HCT116 (cell line): ENCODE data around the gene ARL11. TPM values are rescaled to one million over a fixed set of nuclear protein-coding genes. Genes with fewer than 3 reads are reported as not detected.

Source experiments
- ATAC-seq: fragments of 200-7000 bp; cut with Tn5 transposase; 2 replicates; pipeline ENCODE4 v1.9.1; 2020; ENCODE audit warnings: mild to moderate bottlenecking, moderate library complexity
- BruUV-seq: library from RNA; stranded (reverse); fragments of 400-500 nt; replicated peaks from 2 replicates; lab custom pipeline; 2021; lab: Mats Ljungman, UMichigan
- CTCF ChIA-PET: fragments of 300-600 bp; sonication (Branson Sonifier 250); formaldehyde crosslinking; loops from one replicate; lab custom pipeline; 2021; ENCODE audit warnings: antibody characterized with exemption; lab: Charles Lee
- POLR2A ChIA-PET: fragments of 300-600, 350-600 bp; sonication (Branson Sonifier 250); formaldehyde crosslinking; loops from one replicate; lab custom pipeline; 2021; ENCODE audit warnings: antibody characterized with exemption; lab: Charles Lee
- RAD21 ChIA-PET, 2 experiments: fragments of 300-600 bp; sonication (Branson Sonifier 250); formaldehyde crosslinking; loops; one replicate each; lab custom pipeline; 2023; ENCODE audit warnings: low total read pairs in 2 of 2; ENCODE audit not compliant: uncharacterized antibody in 2 of 2, unreplicated experiment in 2 of 2, low non-redundant PET in 1 of 2; lab: Charles Lee
- DNase-seq: peaks from one replicate; pipeline ENCODE4 v3.0.0-alpha.2; 2010; ENCODE audit warnings: low read depth, low spot score
- H2AFZ ChIP-seq: fragments of 200-600 bp; shearing (Covaris generic), sonication (generic); 2 replicates; pipeline ENCODE4 v1.6.1; 2017; ENCODE audit warnings: low read depth, mixed run types, mixed read lengths, antibody characterized with exemption, low read length; ENCODE audit not compliant: poor library complexity, severe bottlenecking
- H3K27ac ChIP-seq: 2 replicates; pipeline ENCODE4 v1.5.1; 2012; ENCODE audit warnings: low read depth, low read length
- H3K27me3 ChIP-seq: fragments of 200-600 bp; sonication (generic); 2 replicates; pipeline ENCODE4 v1.6.1; 2016; ENCODE audit warnings: mixed run types, low read length, mixed read lengths; ENCODE audit not compliant: insufficient read depth
- H3K36me3 ChIP-seq, 2 experiments: fragments of 200-500 bp in 1 of 2; fragments of 200-600 bp in 1 of 2; sonication (Bioruptor generic) in 1 of 2; sonication (generic) in 1 of 2; 2 replicates each; pipeline versions ENCODE4 v1.5.1 to v1.6.1; 2014 to 2016; ENCODE audit warnings: low read length in 2 of 2, inconsistent platforms in 1 of 2, mixed read lengths in 1 of 2, mixed run types in 1 of 2; ENCODE audit not compliant: insufficient read depth in 2 of 2, control insufficient read depth in 1 of 2
- H3K4me1 ChIP-seq, 2 experiments: fragments of 200-600 bp in 1 of 2; sonication (generic) in 1 of 2; 2 replicates each; pipeline versions ENCODE4 v1.5.1 to v1.6.1; 2012 to 2017; ENCODE audit warnings: low read length in 2 of 2, inconsistent platforms in 1 of 2, mild to moderate bottlenecking in 1 of 2, mixed read lengths in 1 of 2, mixed run types in 1 of 2, moderate library complexity in 1 of 2; ENCODE audit not compliant: insufficient read depth in 2 of 2, control insufficient read depth in 1 of 2
- H3K4me2 ChIP-seq: fragments of 200-600 bp; sonication (generic); 2 replicates; pipeline ENCODE4 v1.6.1; 2017; ENCODE audit warnings: mixed run types, low read length, mixed read lengths
- H3K4me3 ChIP-seq, 2 experiments: fragments of 200-600 bp in 1 of 2; sonication (generic) in 1 of 2; replicated peaks in 1 of 2; 2 replicates each; pipeline ENCODE4 v1.5.1; 2011 to 2016; ENCODE audit warnings: low read length in 2 of 2, control low read depth in 1 of 2, low read depth in 1 of 2, mild to moderate bottlenecking in 1 of 2, mixed read lengths in 1 of 2, mixed run types in 1 of 2
- H3K79me2 ChIP-seq: fragments of 200-600 bp; sonication (generic); 2 replicates; pipeline ENCODE4 v1.6.1; 2017; ENCODE audit warnings: mild to moderate bottlenecking, mixed run types, low read length, moderate library complexity, mixed read lengths; ENCODE audit not compliant: insufficient read depth
- H3K9ac ChIP-seq: fragments of 200-600 bp; sonication (generic); 2 replicates; pipeline ENCODE4 v1.6.1; 2016; ENCODE audit warnings: low read length, mixed read lengths
- H3K9me2 ChIP-seq: fragments of 200-600 bp; sonication (generic), shearing (Covaris generic); 2 replicates; pipeline ENCODE4 v1.6.1; 2017; ENCODE audit warnings: mixed run types, mild to moderate bottlenecking, moderate library complexity; ENCODE audit not compliant: insufficient read depth
- H3K9me3 ChIP-seq, 2 experiments: fragments of 200-500 bp in 1 of 2; fragments of 200-600 bp in 1 of 2; sonication (Bioruptor generic) in 1 of 2; sonication (generic) in 1 of 2; 2 replicates each; pipeline ENCODE4 v1.6.1; 2014 to 2017; ENCODE audit warnings: low read length in 2 of 2, mixed read lengths in 2 of 2, inconsistent platforms in 1 of 2, low read depth in 1 of 2, mild to moderate bottlenecking in 1 of 2, mixed run types in 1 of 2, moderate library complexity in 1 of 2; ENCODE audit not compliant: control insufficient read depth in 1 of 2, insufficient read depth in 1 of 2
- H4K20me1 ChIP-seq: fragments of 200-600 bp; sonication (generic), shearing (Covaris generic); 2 replicates; pipeline ENCODE4 v1.6.1; 2017; ENCODE audit warnings: mixed run types, mild to moderate bottlenecking, moderate library complexity; ENCODE audit not compliant: insufficient read depth
- ELF1 ChIP-seq: IDR thresholded peaks from 2 replicates; pipeline ENCODE4 v1.6.1; 2012; ENCODE audit warnings: low read depth, borderline replicate concordance
- EZH2 ChIP-seq: fragments of 200-600 bp; sonication (generic); IDR thresholded peaks from 2 replicates; pipeline ENCODE4 v1.6.1; 2017; ENCODE audit warnings: antibody characterized with exemption, mixed run types
- EZH2phosphoT487 ChIP-seq: fragments of 200-600 bp; IDR thresholded peaks from 2 replicates; pipeline ENCODE4 v1.6.1; 2018; ENCODE audit warnings: antibody characterized with exemption, borderline replicate concordance
- FOSL1 ChIP-seq: IDR thresholded peaks from 2 replicates; pipeline ENCODE4 v1.6.1; 2012; ENCODE audit warnings: low read depth
- POLR2AphosphoS5 ChIP-seq: IDR thresholded peaks from 2 replicates; pipeline ENCODE4 v1.6.1; 2011; ENCODE audit warnings: mild to moderate bottlenecking, low read depth, low read length, moderate library complexity
- SRF ChIP-seq: IDR thresholded peaks from 2 replicates; pipeline ENCODE4 v1.6.1; 2012; ENCODE audit warnings: low read depth
- ZFX ChIP-seq: fragments of 450-650 bp; IDR thresholded peaks from 2 replicates; pipeline ENCODE4 v1.6.1; 2017
- intact Hi-C: fragments of 100-400 bp; cut with micrococcal nuclease; formaldehyde crosslinking; loops from 2 replicates; pipeline ENCODE4 v1.10.0; 2022
- total RNA-seq: library from RNA; stranded (reverse); gene quantifications from one replicate; pipeline ENCODE4 v1.2.1, GENCODE V29; 2021; ENCODE audit not compliant: unreplicated experiment
- TF ChIP-seq, protein P1 (sequence below): IDR thresholded peaks from 2 replicates; pipeline ENCODE4 v1.6.1; 2012

ARL11 gene
- total RNA-seq, 1 experiment from 2014 or later, result not detected

DNA sequence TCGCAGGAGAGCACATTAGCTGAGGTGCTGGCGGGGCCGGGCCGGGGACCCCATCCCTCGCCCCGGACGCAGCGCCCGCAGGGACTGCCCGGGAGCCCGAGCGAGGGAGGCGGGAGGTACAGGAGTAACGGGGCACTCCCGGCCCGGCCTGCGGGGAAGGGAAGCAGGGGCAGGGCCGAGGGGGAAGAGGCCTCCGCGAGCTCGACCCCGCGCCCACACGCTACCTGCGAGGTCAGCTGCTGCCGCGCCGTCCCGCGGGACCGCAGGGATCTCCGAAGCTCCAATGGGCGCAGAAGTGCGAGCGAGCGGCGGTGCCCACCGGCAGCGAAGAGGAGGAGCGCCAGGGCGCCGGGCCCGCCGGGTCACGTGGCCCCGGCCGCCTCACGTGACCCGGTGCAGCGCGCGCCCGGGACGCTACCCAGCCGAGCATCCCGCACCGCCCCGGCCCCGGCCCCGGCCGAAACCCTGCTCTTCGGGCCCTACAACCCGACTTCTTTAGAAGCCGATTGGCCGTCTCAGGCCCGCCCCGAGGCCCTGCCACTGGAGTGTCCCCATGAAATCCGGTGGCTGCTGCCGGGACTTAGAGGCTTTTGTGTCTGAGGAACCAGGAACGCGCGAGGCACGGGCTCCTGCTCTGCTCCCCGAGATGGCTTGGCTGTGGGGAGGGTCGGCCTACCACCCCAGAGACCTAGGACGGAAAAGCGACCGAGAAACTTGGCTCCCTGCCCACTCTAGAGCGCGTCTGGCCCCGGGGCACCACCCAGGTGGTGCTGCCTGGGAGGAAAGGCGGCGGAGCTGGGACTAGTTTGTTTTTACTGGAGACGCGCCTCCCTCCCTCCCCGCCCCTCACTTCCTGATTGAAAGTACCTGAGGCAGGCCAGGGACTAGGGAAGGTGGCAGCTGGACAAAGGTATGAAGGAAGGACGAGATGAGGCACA, 42.8 kb upstream of the ARL11 start, which contains the start of gene RCBTB1:
Gene RCBTB1, minus strand, starts transcription at position 339 of the 938 bp plus-strand sequence. CDS start 18,279 bp downstream, outside the sequence.
- no TSS peak for BruUV-seq
- Histone ChIP-seq H3K27ac (peak within 1 kb of the TSS; percentile 63), H2AFZ (peak within 1 kb of the TSS; percentile 50), H3K4me1 (peaks cover 6 to 26% of the 10 kb centered on the region in 2 experiments; a peak in 3 of 4 replicates), H3K4me3 (peak within 1 kb of the TSS; percentile 59 to 74), H4K20me1 (no peaks in the 10 kb centered on the region), H3K4me2 (peak within 1 kb of the TSS; percentile 86), H3K9me3 (no peaks in the 10 kb centered on the region), H3K79me2 (peaks cover 9% of the 10 kb centered on the region; the same call in 1 of the 2 replicates), H3K9me2 (no peaks in the 10 kb centered on the region), H3K9ac (peak within 1 kb of the TSS; percentile 69), H3K36me3 (no peaks in the 10 kb centered on the region), H3K27me3 (no peaks in the 10 kb centered on the region)
- TF ChIP-seq FOSL1, result no peak
- TF ChIP-seq ZFX, result peak; percentile 75
- peak; percentile 60; the same call in 1 of the 2 replicates for TF ChIP-seq POLR2AphosphoS5
- TF ChIP-seq, protein P1, sequence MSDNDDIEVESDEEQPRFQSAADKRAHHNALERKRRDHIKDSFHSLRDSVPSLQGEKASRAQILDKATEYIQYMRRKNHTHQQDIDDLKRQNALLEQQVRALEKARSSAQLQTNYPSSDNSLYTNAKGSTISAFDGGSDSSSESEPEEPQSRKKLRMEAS, result peak; percentile 64
- TF ChIP-seq EZH2phosphoT487, result no peak
- peak; percentile 50 for TF ChIP-seq ELF1
- no peak for TF ChIP-seq EZH2
- CTCF ChIA-PET, result no interaction called here
- RAD21 ChIA-PET, result no interaction called here
- intact Hi-C loops, result no loop called here
- ATAC-seq, result peak; percentile 93
- POLR2A ChIA-PET, result interaction anchor here (1.5 kb wide), 1 partner anchor 19 kb away, joined by 4 read pairs; no protein-coding TSS in a partner anchor
- peak; percentile 18 for DNase-seq

GRCh38 chr13:49586717-49587116, 41.6 kb upstream of the ARL11 start:
- CTCF ChIA-PET, result no interaction called here
- Histone ChIP-seq H3K4me1 (peaks cover 6 to 26% of the 10 kb centered on the region in 2 experiments; a peak in 3 of 4 replicates), H3K9ac (no peak overlapping the region), H3K27me3 (no peaks in the 10 kb centered on the region), H2AFZ (peak overlapping the region; percentile 41), H3K27ac (no peak overlapping the region), H4K20me1 (no peaks in the 10 kb centered on the region), H3K4me3 (no peak overlapping the region), H3K36me3 (no peaks in the 10 kb centered on the region), H3K4me2 (peak overlapping the region; percentile 86), H3K9me2 (no peaks in the 10 kb centered on the region), H3K79me2 (peaks cover 5% of the 10 kb centered on the region; the same call in 1 of the 2 replicates), H3K9me3 (no peaks in the 10 kb centered on the region)
- intact Hi-C loops, result no loop called here
- no peak for DNase-seq
- RAD21 ChIA-PET, result no interaction called here
- TF ChIP-seq SRF (no peak), ELF1 (no peak), EZH2phosphoT487 (no peak)
- ATAC-seq, result no peak
- no TSS peak for BruUV-seq
- POLR2A ChIA-PET, result no interaction called here
